GM18870 (cell line): ENCODE results near the gene BMP8A.
"Not testable (repeated sequence)": the region's sequence is repeated elsewhere in the genome, so short reads cannot be mapped to it uniquely, and the experiment has no call there.

Experiments
- ATAC-seq: cut with Tn5 transposase; IDR thresholded peaks from one replicate; pipeline ENCODE4 v1.9.1; 2021; ENCODE audit warnings: moderate library complexity; ENCODE audit not compliant: unreplicated experiment

Gene BMP8A

DNA sequence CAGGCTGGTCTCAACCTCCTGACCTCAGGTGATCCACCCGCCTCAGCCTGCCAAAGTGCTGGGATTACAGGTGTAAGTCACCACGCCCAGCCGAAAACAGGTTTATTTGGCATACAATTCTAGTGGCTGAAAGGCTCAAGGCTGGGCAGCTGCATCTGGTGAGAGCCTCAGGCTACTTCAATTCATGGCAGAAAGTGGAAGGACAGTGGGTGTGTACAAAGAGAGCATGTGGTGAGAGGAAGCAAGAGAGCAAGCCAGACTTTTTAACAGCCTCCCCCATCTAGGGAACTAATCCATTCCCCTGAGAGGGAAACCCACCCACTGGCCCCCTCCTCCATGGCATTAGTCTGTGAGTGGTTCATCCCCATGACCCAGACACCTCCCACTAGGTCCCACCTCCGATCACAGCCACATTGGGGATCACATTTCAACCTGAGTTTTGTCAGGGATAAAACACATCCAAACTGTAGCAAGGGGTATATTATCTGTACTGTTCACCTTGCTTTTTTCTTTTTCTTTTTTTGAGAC is 9.5 kb downstream of the BMP8A start:
- no peak for ATAC-seq

DNA sequence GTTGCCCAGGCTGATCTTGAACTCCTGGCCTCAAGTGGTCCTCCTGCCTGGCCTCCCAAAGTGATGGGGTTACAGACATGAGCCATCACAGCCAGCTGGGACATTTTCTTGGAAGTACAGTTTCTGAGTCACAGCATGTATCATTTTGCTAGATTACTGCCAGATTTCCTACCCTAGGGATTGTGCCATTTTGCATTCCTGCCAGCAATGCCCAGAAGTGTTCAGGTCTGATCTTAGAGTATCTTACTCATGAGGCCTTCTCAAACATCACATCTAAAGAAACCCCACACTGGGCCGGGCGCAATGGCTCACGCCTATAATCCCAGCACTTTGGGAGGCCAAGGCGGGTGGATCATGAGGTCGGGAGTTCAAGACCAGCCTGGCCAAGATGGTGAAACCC is 10.2 kb downstream of the BMP8A start:
- ATAC-seq: no peak

DNA sequence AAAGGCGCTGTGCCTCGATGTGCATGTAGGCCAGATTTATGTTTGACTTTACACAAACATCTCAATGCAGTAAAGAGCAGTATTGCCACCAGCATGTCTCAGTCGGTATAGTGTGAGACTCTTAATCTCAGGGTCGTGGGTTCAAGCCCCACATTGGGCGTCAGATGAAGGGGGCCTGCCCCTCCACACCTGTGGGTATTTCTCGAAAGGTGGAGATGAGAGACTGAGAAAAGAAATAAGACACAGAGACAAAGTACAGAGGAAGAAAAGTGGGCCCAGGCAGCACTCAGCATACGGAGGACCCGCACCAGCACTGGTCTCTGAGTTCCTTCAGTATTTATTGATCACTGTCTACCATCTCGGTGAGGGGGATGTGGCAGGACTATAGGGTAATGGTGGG is 13.0 kb downstream of the BMP8A start:
- ATAC-seq: not testable (repeated sequence)

DNA sequence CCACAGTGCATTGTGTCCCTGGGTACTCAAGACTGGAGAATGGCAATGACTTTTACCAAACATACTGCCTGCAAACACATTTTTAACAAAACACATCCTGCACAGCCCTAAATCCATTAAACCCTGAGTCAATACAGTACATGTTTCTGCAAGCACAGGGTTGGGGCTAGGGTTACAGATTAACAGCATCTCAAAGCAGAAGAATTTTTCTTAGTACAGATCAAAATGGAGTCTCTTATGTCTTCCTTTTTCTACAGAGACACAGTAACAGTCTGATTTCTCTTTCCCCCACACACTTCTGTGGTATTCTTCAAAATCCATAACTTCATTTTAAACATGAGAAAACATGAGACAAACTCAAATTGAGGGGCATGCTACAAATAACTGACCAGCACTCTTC is 13.9 kb downstream of the BMP8A start:
- ATAC-seq: no peak

DNA sequence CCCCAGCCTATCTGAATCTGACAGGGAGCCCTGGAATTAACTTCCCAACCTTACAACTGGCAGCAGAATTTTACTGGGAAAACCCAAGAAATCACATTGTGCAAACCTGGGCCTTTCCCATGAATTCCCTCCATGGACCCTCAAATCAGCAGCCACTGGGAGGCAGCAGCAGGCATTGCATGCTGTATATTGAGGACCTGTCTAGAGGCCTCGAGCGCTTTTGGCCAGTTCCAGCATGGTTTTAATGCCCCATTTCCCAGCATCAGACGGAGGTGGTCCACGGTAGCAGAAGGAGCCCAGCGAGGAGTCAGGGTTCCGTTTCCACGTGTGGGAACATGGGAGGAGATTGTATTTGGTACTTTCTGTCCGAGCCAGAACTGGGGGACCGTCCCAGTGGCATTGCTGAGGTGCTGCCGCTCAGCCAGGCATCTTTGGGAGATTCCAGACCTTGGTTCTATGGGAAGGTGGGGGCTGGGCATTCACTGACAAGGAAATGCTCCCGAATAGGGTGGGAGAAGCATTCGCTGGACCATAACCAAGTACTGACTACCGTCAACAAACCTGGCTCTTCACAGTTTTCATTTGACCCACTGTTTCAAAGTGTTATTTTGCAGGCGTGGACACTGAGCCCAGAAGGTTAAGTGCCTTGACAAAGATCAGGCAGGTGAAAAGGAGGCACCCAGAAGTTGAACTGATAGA is 15.9 kb downstream of the BMP8A start:
- ATAC-seq: no peak

DNA sequence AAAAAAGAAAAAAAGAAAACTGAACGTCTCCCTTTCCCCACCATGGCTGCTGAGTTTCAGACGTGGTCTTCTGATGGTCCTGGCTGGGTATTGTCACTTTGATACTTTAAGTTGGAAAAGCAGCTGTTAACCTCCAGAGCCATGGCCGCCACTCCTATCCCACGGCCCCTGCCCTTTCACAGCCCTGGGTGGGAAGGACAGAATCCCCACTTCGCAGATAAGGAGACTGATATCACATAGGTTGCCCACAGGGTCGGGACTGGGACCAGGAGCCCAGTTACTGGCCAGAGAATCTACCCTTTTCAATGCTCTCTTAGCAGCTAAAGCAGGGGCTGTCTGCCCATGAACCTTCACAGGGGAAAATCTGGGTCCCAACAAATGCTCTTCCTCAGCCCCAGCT is 16.8 kb downstream of the BMP8A start:
- no peak for ATAC-seq

DNA sequence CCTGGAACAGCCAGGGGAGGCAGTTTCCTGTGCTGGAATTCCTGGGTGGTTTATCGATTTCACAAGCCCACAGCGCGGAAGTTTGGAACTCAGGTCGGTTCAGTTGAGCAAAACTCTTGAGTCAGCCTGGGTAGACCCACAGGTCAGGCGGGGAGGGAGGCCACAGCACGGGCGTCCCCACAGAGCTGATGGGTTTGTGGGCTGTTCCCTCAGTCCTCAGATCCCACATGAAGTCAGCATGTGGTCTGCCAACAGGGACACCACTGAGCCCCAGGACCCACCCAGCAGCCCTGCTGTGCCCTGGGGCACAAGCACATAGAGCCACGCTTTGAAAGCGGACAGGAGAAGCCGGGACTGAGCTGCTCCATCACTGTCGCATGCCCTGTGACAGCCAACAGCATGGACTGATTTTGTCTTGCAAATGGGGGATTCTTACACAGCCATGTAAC is 17.4 kb downstream of the BMP8A start:
- ATAC-seq: no peak

DNA sequence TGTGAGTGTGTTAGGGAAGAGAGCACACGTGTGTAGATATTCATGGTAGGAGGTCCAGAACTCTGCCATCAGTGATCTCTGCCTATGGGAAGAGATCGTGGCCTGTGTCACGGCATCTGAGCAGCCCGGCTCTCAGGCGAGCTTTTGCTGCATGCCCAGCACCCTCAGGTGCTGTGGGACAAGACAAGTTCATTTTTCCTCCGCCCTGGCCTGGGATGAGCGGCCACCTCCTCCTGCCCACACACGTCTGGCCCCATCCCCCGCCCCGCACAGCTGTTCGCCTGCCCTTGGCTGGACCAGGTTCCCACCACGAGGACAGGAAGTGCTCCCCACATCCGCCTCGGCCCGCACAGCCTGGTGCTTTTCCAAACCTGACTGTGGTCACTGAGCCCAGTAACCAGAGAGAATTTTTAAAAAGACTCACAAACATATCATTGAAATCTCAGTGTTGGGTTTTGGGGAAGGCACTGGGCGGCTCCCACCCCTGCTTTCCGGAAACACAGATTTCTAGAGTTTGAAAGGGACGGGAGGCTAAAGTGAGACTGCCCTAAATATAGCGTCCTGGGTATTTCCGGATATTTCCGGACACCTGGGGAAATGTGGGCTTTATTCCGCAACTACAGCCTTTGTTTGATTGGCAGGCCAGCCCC is 18.0 kb downstream of the BMP8A start:
- peak; percentile 57 for ATAC-seq

DNA sequence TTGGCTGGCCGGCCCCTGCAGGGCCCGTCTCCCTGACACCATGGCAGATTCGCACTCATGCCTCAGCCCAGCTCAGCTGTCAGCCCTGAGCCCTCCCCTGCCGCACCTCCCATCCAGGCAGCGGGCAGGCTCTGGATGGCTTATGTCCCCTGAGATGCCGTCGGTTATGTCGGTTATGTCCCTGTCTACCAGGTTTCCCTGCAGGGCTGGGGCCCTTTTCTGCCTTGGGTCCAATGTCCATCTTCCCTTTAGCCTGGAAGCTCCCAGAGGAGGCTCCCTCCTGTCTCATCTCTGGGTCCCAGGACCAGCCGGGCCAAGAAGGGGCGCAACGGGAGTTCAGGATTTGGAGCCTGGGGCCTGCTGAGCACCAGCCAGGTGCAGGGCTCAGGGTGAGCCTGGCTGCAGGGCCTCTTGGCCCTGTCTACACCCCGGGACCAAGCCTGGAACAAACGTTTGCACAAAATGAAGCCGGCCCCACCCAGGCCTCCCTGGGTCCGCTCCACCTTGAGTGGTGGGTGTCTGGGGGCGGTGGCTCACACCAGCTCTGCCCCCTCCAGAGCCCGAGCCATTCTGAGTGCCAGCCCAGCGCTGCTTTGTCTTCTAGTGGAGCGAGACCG is 19.2 kb downstream of the BMP8A start:
- ATAC-seq: not testable (repeated sequence)

DNA sequence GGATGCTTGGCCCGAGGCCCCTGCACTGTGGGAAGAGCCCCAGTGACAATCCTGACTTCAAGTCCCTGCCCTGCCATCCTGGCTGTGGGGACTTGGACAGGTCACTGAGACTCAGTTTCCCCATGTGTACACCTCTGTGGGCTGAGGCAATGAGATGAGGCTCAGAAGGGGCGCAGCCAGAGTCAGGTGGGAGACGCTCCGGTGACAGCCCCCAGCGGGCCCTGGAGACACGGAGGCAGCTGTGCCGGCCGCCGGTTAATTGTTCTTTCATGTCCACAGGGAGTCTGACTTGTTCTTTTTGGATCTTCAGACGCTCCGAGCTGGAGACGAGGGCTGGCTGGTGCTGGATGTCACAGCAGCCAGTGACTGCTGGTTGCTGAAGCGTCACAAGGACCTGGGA is 20.0 kb downstream of the BMP8A start:
- ATAC-seq: not testable (repeated sequence)

DNA sequence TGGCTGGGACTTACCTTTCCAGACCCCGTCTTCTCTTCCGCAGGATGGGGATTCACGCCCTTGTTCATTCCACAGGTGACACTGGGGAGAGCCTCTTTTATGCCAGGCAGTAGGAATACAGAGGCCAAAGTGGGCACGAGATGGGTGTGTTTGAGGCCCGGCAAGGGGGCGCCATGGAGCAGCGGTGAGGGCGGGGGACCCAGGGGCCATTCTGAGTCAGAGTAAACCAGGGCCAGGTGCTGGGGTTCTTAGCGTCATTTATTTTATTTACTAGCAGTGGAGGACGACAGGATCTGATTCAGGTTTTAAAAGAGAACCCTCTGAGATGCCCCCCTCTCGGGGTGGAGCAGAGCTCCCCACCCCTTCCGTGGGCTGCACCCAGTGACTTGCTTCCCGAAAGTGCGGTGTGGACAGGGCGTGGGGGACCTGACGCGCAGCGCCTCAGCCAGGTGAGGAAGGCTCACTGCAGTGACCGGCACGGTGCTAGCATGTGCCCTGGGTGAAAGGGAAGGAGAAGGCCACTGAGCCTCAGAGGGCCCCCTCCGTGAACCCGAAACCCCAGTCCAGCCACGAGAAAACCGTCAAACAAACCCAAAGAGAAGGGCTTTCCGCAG is 20.9 kb downstream of the BMP8A start:
- not testable (repeated sequence) for ATAC-seq

DNA sequence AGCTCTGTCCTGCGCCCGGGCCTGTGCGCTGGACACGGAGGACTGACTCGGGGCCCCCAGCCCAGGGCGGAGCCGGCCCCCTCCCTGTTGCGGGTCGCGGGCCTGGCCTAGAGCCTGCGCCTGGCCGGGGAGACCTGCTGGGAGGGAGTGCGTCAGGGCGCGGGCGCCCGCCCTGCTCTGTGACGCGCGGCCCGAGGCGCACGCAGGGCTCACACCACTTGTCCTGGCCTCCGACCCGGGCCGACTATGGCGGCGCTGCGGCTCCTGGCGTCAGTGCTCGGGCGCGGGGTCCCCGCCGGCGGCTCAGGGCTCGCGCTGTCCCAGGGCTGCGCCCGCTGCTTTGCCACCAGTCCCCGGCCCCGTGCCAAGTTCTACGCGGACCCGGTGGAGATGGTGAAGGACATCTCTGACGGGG is 23.3 kb downstream of the BMP8A start:
- not testable (repeated sequence) for ATAC-seq

DNA sequence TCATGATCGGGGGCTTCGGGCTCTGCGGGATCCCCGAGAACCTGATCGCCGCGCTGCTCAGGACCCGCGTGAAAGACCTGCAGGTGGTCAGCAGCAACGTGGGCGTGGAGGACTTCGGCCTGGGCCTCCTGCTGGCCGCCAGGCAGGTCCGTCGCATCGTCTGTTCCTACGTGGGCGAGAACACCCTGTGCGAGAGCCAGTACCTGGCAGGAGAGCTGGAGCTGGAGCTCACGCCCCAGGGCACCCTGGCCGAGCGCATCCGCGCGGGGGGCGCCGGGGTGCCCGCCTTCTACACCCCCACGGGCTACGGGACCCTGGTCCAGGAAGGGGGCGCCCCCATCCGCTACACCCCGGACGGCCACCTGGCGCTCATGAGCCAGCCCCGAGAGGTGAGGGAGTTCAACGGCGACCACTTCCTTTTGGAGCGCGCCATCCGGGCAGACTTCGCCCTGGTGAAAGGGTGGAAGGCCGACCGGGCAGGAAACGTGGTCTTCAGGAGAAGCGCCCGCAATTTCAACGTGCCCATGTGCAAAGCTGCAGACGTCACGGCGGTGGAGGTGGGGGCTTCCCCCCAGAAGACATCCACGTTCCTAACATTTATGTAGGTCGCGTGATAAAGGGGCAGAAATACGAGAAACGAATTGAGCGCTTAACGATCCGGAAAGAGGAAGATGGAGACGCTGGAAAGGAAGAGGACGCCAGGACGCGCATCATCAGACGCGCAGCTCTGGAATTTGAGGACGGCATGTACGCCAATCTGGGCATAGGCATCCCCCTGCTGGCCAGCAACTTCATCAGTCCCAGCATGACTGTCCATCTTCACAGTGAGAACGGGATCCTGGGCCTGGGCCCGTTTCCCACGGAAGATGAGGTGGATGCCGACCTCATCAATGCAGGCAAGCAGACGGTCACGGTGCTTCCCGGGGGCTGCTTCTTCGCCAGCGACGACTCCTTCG is 24.0 kb downstream of the BMP8A start:
- not testable (repeated sequence) for ATAC-seq

DNA sequence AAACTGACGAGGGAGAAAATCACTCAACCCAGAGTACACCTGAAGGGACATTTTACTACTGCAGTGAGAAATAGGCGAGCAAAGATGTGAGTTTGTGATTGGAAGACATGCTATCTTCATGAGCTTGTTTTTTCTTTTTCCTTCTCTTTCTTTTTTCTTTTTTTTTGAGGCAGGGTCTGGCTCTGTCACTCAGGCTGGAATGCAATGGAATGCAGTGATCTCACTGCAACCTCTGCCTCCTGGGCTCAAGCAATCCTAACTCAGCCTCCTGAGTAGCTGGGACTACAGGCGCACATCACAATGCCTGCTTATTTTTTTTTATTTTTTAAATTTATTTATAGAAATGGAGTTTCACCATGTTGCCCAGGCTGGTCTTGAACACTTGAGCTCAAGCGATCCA is 25.4 kb downstream of the BMP8A start:
- not testable (repeated sequence) for ATAC-seq

DNA sequence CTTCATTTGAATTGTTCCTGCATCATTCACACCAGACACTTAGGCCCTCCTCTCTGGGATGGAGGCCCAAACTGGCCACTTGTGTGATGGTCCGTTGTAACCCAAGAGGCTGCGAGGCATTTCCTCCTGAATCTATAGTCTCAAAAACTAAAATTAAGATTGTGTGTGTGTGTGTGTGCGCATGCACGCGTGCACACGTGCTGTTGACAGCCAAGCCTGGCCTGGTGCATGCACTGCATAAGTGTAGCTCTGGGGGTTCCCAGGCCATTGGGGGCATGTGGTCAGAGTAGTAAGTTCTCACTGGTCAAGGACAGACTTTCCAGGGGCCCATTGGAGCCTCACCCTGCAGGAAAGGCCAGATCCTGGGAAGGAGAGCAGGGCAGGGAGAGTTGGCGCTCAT is 26.5 kb downstream of the BMP8A start:
- ATAC-seq: not testable (repeated sequence)

DNA sequence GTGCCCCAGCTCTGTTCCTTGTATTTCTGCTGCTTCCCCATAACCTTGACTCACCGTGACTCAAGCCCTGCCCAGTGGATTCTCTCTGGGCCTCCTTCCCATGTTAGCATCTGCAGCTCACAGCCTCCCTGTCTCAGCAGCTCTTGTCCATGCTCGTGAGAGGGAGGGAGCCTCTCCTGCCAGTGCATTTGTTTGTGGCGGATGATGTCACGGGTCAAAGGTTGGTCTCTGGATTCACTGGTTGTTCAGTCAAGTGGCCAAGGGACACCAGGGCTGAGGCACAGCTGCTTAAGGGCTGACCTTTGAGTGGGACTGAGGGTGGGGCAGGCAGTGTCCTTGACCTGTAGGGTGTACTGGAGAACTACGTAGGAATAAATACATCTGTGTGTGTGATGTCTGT is 27.9 kb downstream of the BMP8A start:
- ATAC-seq: not testable (repeated sequence)

DNA sequence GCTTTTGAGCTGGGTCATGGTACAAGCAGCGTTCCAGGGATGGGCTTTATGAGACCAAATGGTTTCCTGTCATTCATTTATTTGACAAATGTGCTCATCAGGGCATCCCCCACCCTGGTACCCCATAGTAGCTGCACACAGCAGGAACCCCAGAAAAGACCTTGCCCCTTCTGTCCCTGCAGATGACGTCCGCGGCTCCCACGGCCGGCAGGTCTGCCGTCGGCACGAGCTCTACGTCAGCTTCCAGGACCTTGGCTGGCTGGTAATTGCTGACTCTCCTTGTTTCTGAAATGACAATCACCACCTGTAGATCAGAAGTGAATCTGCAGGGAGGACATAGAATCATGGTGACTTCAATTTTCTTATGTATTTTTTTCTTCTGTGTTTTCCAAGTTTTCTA is 30.8 kb downstream of the BMP8A start:
- ATAC-seq: not testable (repeated sequence)

DNA sequence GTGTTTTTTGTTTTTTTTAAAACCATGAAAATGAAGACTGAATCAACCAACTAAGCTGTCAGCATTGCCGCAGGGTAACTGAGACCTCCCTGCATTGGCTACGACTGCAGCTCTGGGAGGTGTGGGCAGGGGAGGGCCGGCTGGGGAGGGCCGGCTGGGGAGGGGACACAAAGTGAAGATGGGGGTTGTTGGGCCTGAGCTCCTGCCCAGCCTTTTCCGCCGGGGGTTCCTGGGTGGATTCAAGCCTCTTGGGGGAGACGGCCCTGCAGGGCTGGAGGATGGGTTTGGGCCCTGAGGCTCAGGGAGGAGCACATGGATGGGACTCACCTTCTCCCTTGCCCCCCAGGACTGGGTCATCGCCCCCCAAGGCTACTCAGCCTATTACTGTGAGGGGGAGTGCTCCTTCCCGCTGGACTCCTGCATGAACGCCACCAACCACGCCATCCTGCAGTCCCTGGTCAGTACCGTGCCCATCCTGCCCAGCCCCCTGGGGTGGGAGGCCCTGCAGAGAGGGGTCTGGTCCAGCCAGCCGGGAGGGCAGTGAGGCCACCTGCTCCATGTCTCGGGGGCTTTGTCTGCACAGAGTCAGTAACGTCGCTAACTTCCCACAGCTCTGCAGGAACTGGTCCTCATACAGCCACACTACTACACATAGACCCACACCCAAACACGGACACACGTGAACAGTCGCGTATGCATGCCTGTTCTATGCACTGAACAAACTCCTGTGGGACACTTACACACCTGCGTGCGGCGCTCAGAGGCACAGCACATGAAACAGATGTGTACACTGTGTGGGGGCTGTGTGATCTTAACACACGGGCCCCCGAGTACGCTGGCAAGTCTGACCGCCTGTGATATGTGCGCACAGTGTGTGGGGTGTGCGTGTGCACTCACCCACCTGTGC is 31.5 kb downstream of the BMP8A start:
- ATAC-seq: no peak

DNA sequence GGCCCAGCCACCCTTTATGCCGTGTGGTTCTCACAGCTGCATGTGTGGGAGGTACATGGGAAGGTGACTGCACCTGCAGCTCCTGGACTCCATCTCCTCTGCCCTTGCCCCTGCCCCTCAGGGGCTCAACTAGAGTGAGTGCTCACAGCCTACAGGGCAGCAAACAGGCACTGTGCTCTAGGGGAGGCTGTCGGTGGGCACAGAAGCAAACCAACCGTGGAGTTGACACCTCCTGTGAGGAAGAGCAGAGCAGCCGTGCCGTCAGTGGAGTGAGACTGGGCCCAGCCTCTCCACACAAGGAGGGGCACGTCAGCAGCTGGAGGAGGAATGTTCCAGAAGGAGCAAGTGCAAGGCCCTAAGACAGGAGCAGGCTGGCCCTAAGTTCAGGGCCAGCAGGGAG is 32.7 kb downstream of the BMP8A start:
- ATAC-seq: no peak
